HepG2 (cell line): ENCODE data around the gene SLC38A3. TPM values are rescaled to one million over a fixed set of nuclear protein-coding genes. Genes with fewer than 3 reads are reported as not detected.
A peak's percentile ranks its signal among the peaks of the same experiment; 100 is the strongest.

Experiments used
- ATAC-seq: fragments of 200-7000 bp; cut with Tn5 transposase; 3 replicates; pipeline ENCODE4 v1.9.1; 2020; ENCODE audit warnings: mild to moderate bottlenecking, moderate library complexity
- BruUV-seq: library from RNA; stranded (reverse); fragments of 400-500 nt; replicated peaks from 2 replicates; lab custom pipeline; 2021; lab: Mats Ljungman, UMichigan
- CTCF ChIA-PET: fragments of 300-600 bp; formaldehyde crosslinking; extraction: SDS; loops from one replicate; lab custom pipeline; 2021; ENCODE audit warnings: low total read pairs, inconsistent platforms, low intra/inter-chr PET ratio; lab: Yijun Ruan, JAX
- POLR2A ChIA-PET: fragments of 350-600 bp; sonication (Branson Sonifier 250); formaldehyde crosslinking; loops from one replicate; lab custom pipeline; 2020; ENCODE audit warnings: antibody characterized with exemption, inconsistent platforms; lab: Yijun Ruan, JAX
- DNase-seq: peaks from one replicate; pipeline ENCODE4 v3.0.0-alpha.2; 2015; ENCODE audit warnings: low spot score
- FAIRE-seq: peaks from 3 replicates; lab custom pipeline; 2011; peaks lifted over from hg19 to GRCh38; lab: Jason Lieb, UNC
- H2AFZ ChIP-seq: one replicate; pipeline ENCODE4 v1.6.1; 2011; ENCODE audit warnings: low read length, inconsistent platforms
- H3K27ac ChIP-seq: fragments of 300-600 bp; 3 replicates; pipeline ENCODE4 v1.8.0; 2011; ENCODE audit warnings: mixed run types, mild to moderate bottlenecking, mixed read lengths, low read length, inconsistent platforms; ENCODE audit not compliant: insufficient read depth; ENCODE audit errors: extremely low read length
- H3K27me3 ChIP-seq, 2 experiments: fragments of 200-600 bp in 1 of 2; 2 replicates in 1 of 2; 3 replicates in 1 of 2; pipeline versions ENCODE4 v1.6.0 to v1.8.0; 2011; ENCODE audit warnings: low read length in 2 of 2, mild to moderate bottlenecking in 2 of 2, moderate library complexity in 2 of 2, inconsistent platforms in 1 of 2; ENCODE audit not compliant: insufficient read depth in 2 of 2, control insufficient read depth in 1 of 2
- H3K36me3 ChIP-seq, 2 experiments: fragments of 200-600 bp in 1 of 2; replicated peaks in 1 of 2; 2 replicates in 1 of 2; 3 replicates in 1 of 2; pipeline versions ENCODE4 v1.5.1 to v1.8.0; 2011; ENCODE audit warnings: low read length in 2 of 2, inconsistent platforms in 1 of 2; ENCODE audit not compliant: insufficient read depth in 2 of 2, control insufficient read depth in 1 of 2
- H3K4me1 ChIP-seq: 2 replicates; pipeline ENCODE4 v1.5.1; 2012; ENCODE audit warnings: low read length, inconsistent platforms; ENCODE audit not compliant: insufficient read depth
- H3K4me2 ChIP-seq: 2 replicates; pipeline ENCODE4 v1.6.0; 2011; ENCODE audit warnings: low read depth, low read length, inconsistent platforms
- H3K4me3 ChIP-seq, 3 experiments: fragments of 200-600 bp in 1 of 3; sonication (generic), shearing (Covaris generic) in 1 of 3; replicated peaks in 1 of 3; 2 replicates each; pipeline ENCODE4 v1.5.1; 2011 to 2016; ENCODE audit warnings: low read length in 3 of 3, inconsistent platforms in 2 of 3, low read depth in 2 of 3, mild to moderate bottlenecking in 2 of 3, control low read depth in 1 of 3, mixed read lengths in 1 of 3; ENCODE audit not compliant: insufficient read depth in 1 of 3
- H3K79me2 ChIP-seq: one replicate; pipeline ENCODE4 v1.6.1; 2011; ENCODE audit warnings: low read length, inconsistent platforms; ENCODE audit not compliant: insufficient read depth
- H3K9ac ChIP-seq: 2 replicates; pipeline ENCODE4 v1.6.0; 2011; ENCODE audit warnings: mild to moderate bottlenecking, low read depth, low read length, inconsistent platforms; ENCODE audit not compliant: insufficient read depth
- H3K9me3 ChIP-seq: 2 replicates; pipeline ENCODE4 v1.5.1; 2012; ENCODE audit warnings: mild to moderate bottlenecking, low read length
- H4K20me1 ChIP-seq: 2 replicates; pipeline ENCODE4 v1.6.0; 2011; ENCODE audit warnings: inconsistent platforms, mild to moderate bottlenecking, low read length, moderate library complexity; ENCODE audit not compliant: insufficient read depth
- AGO2 ChIP-seq: fragments of 200-400 bp; formaldehyde crosslinking; optimal IDR thresholded peaks from 2 replicates; pipeline ENCODE3; 2017; ENCODE audit warnings: mild to moderate bottlenecking, low read depth, low read length, moderate library complexity
- GABPA ChIP-seq, 2 experiments: IDR thresholded peaks; 2 replicates each; pipeline ENCODE4 v1.6.1; 2011 to 2016; ENCODE audit warnings: low read depth in 2 of 2, low read length in 1 of 2, missing biosample characterization in 1 of 2, missing genetic modification characterization in 1 of 2
- MIXL1 ChIP-seq: IDR thresholded peaks from 2 replicates; pipeline ENCODE4 v1.6.1; 2016
- RBM22 ChIP-seq: fragments of 200-400 bp; formaldehyde crosslinking; optimal IDR thresholded peaks from 2 replicates; pipeline ENCODE3; 2017; ENCODE audit warnings: mild to moderate bottlenecking, low read length, moderate library complexity
- ZFP36L1 ChIP-seq: sonication (generic); formaldehyde crosslinking; IDR thresholded peaks from 2 replicates; pipeline ENCODE4 v1.8.0; 2022; ENCODE audit warnings: mild to moderate bottlenecking, missing genetic modification reagents, moderate library complexity
- WGBS: methylation state at CpG from one replicate; pipeline ENCODE4 v1.1.6; 2017; ENCODE audit warnings: low lambda C conversion rate; 5-methylcytosine and 5-hydroxymethylcytosine counted together
- in situ Hi-C: cut with HindIII; loops from 2 replicates; pipeline ENCODE4 v1.10.0; 2017; ENCODE audit warnings: low pct_unique_long_range_greater_than_20kb; ENCODE audit not compliant: extremely low pct_ligation_motif_present
- intact Hi-C: fragments of 100-400 bp; cut with micrococcal nuclease; formaldehyde crosslinking; loops from one replicate; pipeline ENCODE4 v1.10.0; 2022; ENCODE audit not compliant: unreplicated experiment
- polyA plus RNA-seq, 8 experiments: library from polyadenylated mRNA; depleted of rRNA in 3 of 8; stranded (reverse) in 7 of 8; unstranded in 1 of 8; fragments of >200 nt; fragmentation: Illumina TruSeq in 4 of 8; extraction: Trizol in 4 of 8; gene quantifications; 2 replicates each; pipeline versions ENCODE4 v1.2.1 to v1.2.3, GENCODE V29; 2011 to 2016; ENCODE audit warnings: low read depth in 4 of 8, missing spikeins in 1 of 8, mixed read lengths in 1 of 8; ENCODE audit not compliant: insufficient read depth in 1 of 8
- total RNA-seq, 5 experiments: library from RNA; depleted of rRNA; stranded (reverse); fragments of >200 nt; fragmentation: Illumina TruSeq; extraction: Trizol; gene quantifications; 2 replicates each; pipeline ENCODE4 v1.2.3, GENCODE V29; 2016; ENCODE audit warnings: low read depth in 1 of 5
- TF ChIP-seq, protein P1 (sequence below): sonication (generic); formaldehyde crosslinking; IDR thresholded peaks from 2 replicates; pipeline ENCODE4 v1.4.0; 2020; ENCODE audit warnings: missing genetic modification reagents
- TF ChIP-seq, protein P2 (sequence below): sonication (generic); formaldehyde crosslinking; IDR thresholded peaks from 2 replicates; pipeline ENCODE4 v1.5.0; 2020; ENCODE audit warnings: mild to moderate bottlenecking, missing genetic modification reagents, borderline replicate concordance
- TF ChIP-seq, protein P3 (sequence below): sonication (generic); formaldehyde crosslinking; IDR thresholded peaks from 2 replicates; pipeline ENCODE4 v1.8.0; 2022; ENCODE audit warnings: mild to moderate bottlenecking, missing genetic modification reagents, moderate library complexity
- TF ChIP-seq, protein P4 (sequence below): sonication (generic); formaldehyde crosslinking; IDR thresholded peaks from 2 replicates; pipeline ENCODE4 v1.8.1; 2023; ENCODE audit warnings: mild to moderate bottlenecking, missing genetic modification reagents
- TF ChIP-seq, protein P5 (sequence below): sonication (generic); formaldehyde crosslinking; IDR thresholded peaks from 2 replicates; pipeline ENCODE4; 2020; ENCODE audit warnings: missing genetic modification reagents, mild to moderate bottlenecking, borderline replicate concordance
- TF ChIP-seq, protein P6 (sequence below): sonication (generic); formaldehyde crosslinking; IDR thresholded peaks from 2 replicates; pipeline ENCODE4 v1.4.0; 2020; ENCODE audit warnings: missing genetic modification reagents

Gene SLC38A3
- total and polyA plus RNA-seq, 2 of the 13 experiments (the other 11 are each of a cell fraction or from before 2014, with no cell fraction given): 29.8 to 164 TPM

DNA sequence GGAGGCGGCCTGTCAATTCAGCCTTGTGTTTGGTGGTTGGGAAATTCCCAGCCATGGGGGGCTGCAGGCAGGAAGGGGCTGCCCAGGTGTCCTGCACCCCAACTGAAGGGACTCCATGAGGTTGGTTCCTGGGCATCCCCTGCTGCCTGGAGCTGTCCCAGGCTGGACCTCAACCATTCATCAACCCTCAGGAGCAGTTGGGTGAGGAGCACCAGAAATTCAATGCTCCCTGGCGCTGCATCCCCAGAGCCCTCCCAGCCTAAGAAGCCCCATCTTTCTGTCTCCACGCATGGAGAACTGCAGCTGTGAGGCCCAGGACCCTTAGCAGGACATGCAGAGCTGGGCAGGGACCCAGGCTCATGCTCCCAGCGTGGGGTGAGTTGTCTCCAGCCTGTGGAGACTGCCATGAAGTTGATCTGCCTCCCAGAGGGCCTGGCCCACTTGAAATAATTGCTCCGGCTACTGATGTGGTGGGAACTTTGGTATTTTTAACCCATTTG, 55.9 kb downstream of the SLC38A3 start:
- Histone ChIP-seq H3K79me2 (peaks cover 12% of the 10 kb centered on the region), H3K9ac (peak overlapping the region; percentile 94), H3K36me3 (peaks cover 12 to 23% of the 10 kb centered on the region in 2 experiments), H3K27ac (peak overlapping the region; percentile 99), H3K4me3 (peak overlapping the region; percentile 50 to 76 (median 62); a peak in 5 of 6 replicates), H4K20me1 (no peaks in the 10 kb centered on the region), H3K4me2 (peak overlapping the region; percentile 97), H3K4me1 (peaks cover 67% of the 10 kb centered on the region), H3K9me3 (no peaks in the 10 kb centered on the region), H2AFZ (no peak overlapping the region), H3K27me3 (no peaks in the 10 kb centered on the region)
- FAIRE-seq (no peak), ATAC-seq (no peak; the same call in 2 of the 3 replicates), DNase-seq (no peak)
- WGBS: 0% methylated on average over 1 of the region's 5 CpGs
- ChIA-PET CTCF (interaction anchor here (1.2 to 3.0 kb wide), 2 partner anchors 9 to 12 kb away, joined by 3 to 81 read pairs; no protein-coding TSS in a partner anchor), POLR2A (interaction anchor here (1.4 to 8.0 kb wide), 15 partner anchors 10 to 76 kb away, joined by 4 to 155 read pairs (median 13); partner anchors contain the start of genes GNAI2, HYAL1, HYAL3 and IFRD2)
- in situ Hi-C loops (loop anchor here (5.0 kb wide), 1 partner anchor 61 kb away; the partner anchor contains the start of gene HYAL2), intact Hi-C loops (loop anchor here (1.0 to 5.0 kb wide), 2 partner anchors 12 to 41 kb away; partner anchors contain the start of gene HYAL1)
- no TSS peak for BruUV-seq
- no peak for TF ChIP-seq GABPA (IDR thresholded peaks at IDR 0.05; ENCODE audit: low read depth, low read length)
- TF ChIP-seq GABPA (CRISPR knock-in tag; IDR thresholded peaks at IDR 0.05; ENCODE audit: low read depth): 0 out of 2 replicates have a peak, but pooled peaks have one; percentile 7
- peak; percentile 78 for TF ChIP-seq RBM22
- TF ChIP-seq, protein P1, sequence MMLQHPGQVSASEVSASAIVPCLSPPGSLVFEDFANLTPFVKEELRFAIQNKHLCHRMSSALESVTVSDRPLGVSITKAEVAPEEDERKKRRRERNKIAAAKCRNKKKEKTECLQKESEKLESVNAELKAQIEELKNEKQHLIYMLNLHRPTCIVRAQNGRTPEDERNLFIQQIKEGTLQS (CRISPR knock-in tag): no peak
- peak; percentile 13 for TF ChIP-seq AGO2
- TF ChIP-seq, protein P2, sequence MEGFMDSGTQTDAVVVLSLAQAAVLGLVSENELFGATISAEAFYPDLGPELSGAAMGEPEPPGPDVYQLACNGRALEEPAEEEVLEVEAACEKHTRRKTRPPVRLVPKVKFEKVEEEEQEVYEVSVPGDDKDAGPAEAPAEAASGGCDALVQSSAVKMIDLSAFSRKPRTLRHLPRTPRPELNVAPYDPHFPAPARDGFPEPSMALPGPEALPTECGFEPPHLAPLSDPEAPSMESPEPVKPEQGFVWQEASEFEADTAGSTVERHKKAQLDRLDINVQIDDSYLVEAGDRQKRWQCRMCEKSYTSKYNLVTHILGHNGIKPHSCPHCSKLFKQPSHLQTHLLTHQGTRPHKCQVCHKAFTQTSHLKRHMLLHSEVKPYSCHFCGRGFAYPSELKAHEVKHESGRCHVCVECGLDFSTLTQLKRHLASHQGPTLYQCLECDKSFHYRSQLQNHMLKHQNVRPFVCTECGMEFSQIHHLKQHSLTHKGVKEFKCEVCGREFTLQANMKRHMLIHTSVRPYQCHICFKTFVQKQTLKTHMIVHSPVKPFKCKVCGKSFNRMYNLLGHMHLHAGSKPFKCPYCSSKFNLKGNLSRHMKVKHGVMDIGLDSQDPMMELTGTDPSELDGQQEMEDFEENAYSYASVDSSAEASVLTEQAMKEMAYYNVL (CRISPR knock-in tag): no peak
- TF ChIP-seq, protein P3, sequence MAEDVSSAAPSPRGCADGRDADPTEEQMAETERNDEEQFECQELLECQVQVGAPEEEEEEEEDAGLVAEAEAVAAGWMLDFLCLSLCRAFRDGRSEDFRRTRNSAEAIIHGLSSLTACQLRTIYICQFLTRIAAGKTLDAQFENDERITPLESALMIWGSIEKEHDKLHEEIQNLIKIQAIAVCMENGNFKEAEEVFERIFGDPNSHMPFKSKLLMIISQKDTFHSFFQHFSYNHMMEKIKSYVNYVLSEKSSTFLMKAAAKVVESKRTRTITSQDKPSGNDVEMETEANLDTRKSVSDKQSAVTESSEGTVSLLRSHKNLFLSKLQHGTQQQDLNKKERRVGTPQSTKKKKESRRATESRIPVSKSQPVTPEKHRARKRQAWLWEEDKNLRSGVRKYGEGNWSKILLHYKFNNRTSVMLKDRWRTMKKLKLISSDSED (CRISPR knock-in tag): peak; percentile 30; the same call in 1 of the 2 replicates
- TF ChIP-seq, protein P4, sequence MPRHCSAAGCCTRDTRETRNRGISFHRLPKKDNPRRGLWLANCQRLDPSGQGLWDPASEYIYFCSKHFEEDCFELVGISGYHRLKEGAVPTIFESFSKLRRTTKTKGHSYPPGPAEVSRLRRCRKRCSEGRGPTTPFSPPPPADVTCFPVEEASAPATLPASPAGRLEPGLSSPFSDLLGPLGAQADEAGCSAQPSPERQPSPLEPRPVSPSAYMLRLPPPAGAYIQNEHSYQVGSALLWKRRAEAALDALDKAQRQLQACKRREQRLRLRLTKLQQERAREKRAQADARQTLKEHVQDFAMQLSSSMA: 0 out of 2 replicates have a peak, but pooled peaks have one; percentile 42
- no peak for TF ChIP-seq MIXL1 (CRISPR knock-in tag)
- TF ChIP-seq, protein P5, sequence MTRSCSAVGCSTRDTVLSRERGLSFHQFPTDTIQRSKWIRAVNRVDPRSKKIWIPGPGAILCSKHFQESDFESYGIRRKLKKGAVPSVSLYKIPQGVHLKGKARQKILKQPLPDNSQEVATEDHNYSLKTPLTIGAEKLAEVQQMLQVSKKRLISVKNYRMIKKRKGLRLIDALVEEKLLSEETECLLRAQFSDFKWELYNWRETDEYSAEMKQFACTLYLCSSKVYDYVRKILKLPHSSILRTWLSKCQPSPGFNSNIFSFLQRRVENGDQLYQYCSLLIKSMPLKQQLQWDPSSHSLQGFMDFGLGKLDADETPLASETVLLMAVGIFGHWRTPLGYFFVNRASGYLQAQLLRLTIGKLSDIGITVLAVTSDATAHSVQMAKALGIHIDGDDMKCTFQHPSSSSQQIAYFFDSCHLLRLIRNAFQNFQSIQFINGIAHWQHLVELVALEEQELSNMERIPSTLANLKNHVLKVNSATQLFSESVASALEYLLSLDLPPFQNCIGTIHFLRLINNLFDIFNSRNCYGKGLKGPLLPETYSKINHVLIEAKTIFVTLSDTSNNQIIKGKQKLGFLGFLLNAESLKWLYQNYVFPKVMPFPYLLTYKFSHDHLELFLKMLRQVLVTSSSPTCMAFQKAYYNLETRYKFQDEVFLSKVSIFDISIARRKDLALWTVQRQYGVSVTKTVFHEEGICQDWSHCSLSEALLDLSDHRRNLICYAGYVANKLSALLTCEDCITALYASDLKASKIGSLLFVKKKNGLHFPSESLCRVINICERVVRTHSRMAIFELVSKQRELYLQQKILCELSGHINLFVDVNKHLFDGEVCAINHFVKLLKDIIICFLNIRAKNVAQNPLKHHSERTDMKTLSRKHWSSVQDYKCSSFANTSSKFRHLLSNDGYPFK (CRISPR knock-in tag): peak; percentile 19; the same call in 1 of the 2 replicates
- TF ChIP-seq, protein P6, sequence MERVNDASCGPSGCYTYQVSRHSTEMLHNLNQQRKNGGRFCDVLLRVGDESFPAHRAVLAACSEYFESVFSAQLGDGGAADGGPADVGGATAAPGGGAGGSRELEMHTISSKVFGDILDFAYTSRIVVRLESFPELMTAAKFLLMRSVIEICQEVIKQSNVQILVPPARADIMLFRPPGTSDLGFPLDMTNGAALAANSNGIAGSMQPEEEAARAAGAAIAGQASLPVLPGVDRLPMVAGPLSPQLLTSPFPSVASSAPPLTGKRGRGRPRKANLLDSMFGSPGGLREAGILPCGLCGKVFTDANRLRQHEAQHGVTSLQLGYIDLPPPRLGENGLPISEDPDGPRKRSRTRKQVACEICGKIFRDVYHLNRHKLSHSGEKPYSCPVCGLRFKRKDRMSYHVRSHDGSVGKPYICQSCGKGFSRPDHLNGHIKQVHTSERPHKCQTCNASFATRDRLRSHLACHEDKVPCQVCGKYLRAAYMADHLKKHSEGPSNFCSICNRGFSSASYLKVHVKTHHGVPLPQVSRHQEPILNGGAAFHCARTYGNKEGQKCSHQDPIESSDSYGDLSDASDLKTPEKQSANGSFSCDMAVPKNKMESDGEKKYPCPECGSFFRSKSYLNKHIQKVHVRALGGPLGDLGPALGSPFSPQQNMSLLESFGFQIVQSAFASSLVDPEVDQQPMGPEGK (CRISPR knock-in tag): peak; percentile 73
- TF ChIP-seq ZFP36L1 (CRISPR knock-in tag): no peak
